GM18870 (cell line): ENCODE measurements around the gene EML6.

Experiments
- ATAC-seq: cut with Tn5 transposase; IDR thresholded peaks from one replicate; pipeline ENCODE4 v1.9.1; 2021; ENCODE audit warnings: moderate library complexity; ENCODE audit not compliant: unreplicated experiment

The EML6 gene

GRCh38 chr2:54704688-54705605, 18.5 kb upstream of the EML6 start:
- ATAC-seq: no peak

GRCh38 chr2:54706622-54707021, 16.8 kb upstream of the EML6 start:
- no peak for ATAC-seq

- ATAC-seq: no peak
Observed at GRCh38 chr2:54708584-54709335, 14.7 kb upstream of the EML6 start.

DNA sequence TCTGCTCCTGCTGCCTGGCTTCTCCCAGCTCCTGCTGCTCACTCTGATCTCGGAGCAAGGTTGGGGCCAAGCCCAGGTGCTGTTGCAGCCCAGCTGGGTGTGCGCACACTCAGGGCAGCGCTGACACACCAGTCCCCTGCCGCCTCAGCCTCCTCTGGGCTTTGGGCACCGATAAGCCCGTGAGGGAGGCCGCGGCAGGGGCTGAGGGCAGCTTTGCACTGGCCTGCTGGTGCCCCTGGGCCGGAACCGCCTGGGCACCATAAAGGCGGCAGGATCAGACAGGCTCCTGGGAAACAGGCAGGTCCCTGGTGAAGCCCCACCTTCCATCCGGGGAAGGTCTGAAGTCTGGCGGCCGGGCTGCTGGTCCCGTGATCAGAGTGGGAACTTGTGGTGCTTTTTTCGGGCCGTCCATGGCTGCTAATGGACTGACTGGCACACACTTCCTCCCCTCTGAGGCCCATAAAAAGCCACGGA, 14.1 kb upstream of the EML6 start:
- no peak for ATAC-seq

- ATAC-seq: no peak
Observed at GRCh38 chr2:54710216-54710615, 13.2 kb upstream of the EML6 start.

- no peak for ATAC-seq
Observed at GRCh38 chr2:54712516-54712915, 10.9 kb upstream of the EML6 start.

DNA sequence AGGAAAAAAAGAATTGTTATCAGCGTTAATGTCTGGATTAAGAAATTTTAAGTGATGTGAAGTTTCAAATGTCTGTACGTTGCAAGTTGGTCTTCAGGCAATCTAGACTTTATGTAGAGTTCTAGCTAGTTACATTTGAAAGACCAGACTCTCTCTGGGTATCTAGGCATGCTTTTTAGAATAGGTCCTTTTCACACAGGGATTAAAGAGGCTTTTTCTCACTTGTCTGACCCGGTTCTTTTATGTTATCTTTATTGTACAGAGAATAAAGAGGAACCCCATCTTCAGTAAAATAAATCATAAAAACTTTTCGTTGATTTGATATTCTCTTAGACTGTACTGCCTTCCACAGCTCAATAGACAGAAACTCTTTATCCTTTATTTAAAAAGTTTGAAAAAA, 8.5 kb upstream of the EML6 start:
- no peak for ATAC-seq

DNA sequence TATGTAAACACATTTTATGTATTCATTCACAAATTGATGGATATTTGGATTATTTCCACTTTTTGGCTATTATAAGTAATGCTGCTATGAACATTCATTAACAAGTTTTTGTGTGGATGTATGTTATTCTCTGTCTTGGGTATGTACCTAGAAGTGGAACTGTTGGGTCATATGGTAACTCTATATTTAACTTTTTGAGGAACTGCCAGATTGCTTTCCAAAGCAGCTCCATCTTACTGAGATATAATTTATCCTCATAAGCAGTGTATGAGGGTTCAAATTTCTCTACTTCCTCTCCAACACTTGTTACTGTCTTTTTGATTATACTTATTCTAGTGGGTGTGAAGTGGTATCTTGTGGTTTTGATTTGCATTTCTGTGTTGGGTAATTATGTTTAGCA, 7.1 kb upstream of the EML6 start:
- ATAC-seq: no peak

GRCh38 chr2:54720563-54720962, 2.9 kb upstream of the EML6 start:
- ATAC-seq: no peak

DNA sequence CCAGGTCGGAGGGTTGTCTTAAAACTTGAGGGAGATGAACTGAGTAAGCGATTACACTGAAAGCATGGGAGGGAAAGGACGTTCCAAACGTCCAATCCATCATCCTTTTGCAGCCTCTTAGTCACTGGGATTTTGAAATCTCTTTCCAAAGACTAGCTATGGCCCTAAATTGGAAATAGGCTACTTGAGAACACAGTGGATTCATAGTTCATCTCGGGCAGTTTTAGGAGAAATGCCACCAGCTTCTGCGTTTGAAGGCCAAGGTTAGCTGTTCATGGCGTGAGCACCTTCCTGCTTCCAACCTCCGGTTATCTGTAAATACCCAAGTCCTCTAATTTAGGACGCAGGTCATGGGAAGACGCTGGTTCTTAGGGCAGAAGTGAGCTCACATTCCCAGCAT, 821 bp upstream of the EML6 start:
- ATAC-seq: no peak

GRCh38 chr2:54723996-54724559, 616 bp downstream of the EML6 start:
- no peak for ATAC-seq

DNA sequence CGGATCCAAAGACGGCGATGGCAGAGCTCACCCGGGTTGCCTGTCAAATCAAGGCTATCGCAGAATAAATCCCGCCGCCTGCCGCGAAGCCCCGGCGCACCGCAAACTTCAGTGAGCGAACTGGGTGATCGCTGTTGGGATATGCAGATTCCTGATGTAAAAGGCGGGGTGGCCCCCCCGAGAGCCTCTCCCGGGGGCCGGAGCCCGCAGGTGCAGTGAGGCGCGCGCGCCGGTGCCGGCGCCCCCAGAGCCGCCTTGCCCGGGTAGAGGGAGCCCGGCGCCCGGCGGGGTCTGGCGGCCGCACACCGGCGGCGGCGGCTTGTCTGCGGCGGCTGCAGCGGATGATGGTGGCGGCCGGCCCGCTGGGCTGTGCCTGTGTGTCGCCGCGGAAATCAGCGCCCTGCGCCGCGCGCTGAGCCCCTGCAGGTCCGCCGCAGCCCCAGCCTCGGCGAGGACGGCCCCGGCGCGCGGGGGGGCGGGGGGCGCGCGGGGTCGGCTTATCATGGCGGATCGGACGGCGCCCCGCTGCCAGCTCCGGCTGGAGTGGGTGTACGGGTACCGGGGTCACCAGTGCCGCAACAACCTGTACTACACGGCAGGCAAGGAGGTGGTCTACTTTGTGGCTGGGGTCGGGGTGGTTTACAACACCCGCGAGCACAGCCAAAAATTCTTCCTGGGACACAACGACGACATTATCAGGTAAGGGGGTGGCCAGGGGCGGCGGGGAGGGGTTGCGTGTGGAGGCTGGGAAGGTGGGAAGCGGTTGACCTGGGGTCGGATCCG, 1.3 kb downstream of the EML6 start:
- no peak for ATAC-seq

- ATAC-seq: no peak
Observed at GRCh38 chr2:54725343-54726099, 2.1 kb downstream of the EML6 start.

- ATAC-seq: no peak
Observed at GRCh38 chr2:54726431-54726830, 3.0 kb downstream of the EML6 start.

- ATAC-seq: no peak
Observed at GRCh38 chr2:54726940-54727339, 3.5 kb downstream of the EML6 start.

DNA sequence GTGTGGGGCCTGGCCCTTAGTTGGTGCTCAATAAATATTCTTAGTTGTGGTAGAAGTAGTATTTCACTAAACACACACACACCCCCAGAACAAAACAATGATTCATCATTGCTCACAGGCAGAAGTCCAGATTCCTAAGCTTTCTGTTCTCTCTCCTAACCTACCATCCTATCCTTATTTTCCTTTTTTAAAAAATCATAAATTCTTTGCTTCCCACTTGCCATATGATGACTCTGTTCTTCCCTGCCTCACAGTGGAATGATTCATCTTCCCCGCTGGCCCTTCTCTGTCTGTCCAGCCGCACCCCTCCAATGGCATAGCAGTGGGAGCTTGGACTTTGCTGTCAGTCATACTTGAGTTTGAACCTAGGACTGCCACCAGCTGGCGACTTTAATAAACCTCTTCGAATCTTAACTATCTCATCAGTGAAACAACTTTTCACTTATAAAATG, 5.2 kb downstream of the EML6 start:
- ATAC-seq: no peak

DNA sequence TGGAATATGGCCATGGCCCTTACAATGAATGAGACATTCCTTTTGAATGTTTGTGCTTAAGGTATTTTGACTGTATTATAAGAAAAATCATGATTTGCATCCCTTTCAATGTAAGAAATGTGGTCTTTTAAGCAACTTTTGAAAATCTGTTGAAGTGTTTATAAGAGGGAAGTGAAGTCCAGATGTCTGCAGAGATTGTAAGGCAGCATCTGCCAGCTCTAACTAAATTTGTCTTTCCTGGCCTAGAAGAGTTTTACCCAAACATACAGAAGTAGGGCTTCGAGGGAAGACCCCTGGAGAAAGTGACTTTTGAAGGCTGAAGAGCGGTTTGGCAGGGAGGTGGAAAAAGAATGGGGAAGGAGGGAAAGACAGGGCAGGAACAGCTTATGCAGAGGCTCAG, 12.2 kb downstream of the EML6 start:
- ATAC-seq: no peak

DNA sequence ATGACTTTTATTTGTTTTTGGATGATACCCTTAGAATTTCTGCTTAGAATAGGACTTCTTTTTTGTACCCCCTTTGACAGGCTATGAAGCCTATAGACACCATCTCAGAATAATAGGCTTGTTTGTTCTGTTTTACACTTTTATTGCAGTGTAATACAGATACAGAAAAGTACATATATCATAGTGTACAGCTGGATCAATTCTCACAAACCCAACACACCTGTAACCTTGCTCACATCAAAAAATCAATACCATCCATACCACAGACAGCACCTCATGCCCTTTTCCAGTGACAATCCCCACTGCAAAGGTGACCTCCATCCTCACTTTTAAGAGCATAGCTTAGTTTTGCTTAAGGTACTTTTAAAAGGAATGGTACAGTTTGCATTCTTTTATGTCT, 14.8 kb downstream of the EML6 start:
- ATAC-seq: no peak

DNA sequence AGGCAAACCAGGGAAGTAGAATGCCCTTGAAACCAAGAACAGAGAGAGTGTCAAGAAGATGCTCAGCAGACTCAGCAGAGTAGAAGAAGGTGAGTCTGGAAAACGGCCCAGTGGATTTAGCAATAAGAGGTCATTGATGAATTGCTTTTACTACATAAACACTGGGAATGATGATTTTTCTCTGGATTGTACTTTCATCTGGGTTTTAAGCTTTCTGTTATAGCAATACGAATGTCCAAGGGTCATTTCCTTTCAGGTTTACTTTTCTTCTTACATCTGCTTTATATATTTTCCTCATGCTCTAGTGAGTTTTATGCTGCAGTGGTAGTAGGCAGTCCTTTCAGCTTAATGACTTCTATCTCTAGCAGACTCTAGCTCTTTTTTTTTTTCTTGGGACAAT, 16.9 kb downstream of the EML6 start:
- no peak for ATAC-seq

DNA sequence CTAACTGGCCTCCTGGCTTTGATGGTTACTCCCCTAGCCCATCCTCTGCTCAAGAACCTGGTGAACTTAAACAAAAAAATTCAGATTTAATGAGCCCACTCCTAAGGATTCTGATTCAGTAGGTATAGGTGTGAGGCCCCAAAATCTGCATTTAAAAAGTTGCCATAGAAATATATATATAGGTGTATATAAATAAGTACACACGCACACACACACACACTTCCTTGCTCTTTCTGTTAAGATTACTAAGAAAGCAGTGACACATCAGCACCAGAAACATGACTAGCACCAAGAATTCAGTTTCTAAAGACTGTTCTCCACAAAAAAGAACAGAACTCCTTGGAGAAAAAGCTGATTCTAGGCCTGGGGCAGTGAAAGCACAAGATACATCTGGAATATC, 17.8 kb downstream of the EML6 start:
- ATAC-seq: no peak
